GM21360 (cell line): ENCODE data around the gene GALNT2.

ENCODE experiments used
- ATAC-seq: cut with Tn5 transposase; IDR thresholded peaks from one replicate; pipeline ENCODE4 v1.9.1; 2021; ENCODE audit warnings: mild to moderate bottlenecking, moderate library complexity; ENCODE audit not compliant: unreplicated experiment

The GALNT2 gene

DNA sequence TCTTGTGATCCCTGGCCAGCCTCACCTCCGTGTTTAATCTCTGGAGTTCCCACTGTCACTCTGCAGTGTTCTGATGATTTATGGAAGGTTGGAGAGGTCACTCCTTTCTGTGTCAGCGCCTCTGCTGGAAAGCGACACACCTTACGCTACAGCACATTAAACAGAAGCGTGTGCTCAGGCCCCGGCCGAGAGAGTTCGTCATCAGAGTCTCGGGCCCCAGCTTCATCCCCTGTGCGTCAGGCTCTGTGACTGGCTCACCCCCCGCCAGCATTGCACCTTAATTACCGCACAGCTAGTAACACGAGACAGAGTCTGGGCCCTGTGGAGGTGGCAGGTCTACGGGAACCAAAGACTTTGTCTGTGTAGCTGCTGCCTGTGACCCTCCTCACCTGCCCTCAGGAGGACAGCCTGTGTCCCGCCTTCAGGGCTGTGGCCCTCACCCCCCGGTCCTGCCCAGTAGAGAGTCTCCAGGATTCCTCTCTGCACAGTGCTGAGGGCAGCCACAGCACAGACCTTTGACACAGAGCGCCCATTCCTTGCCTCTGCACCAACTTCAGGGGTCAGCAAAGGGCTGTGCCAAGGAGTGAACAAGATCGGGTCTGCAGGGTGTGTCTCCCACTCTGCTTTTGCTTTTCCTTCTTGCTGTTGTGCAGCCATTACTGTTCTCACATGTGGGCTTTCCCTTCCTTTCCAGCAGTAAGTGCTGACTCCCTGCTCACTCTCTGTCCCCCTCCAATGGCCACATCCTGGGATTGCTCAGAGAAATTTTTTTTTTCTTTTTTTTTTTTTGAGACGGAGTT lies 201.5 kb downstream of the GALNT2 start:
- ATAC-seq = no peak

DNA sequence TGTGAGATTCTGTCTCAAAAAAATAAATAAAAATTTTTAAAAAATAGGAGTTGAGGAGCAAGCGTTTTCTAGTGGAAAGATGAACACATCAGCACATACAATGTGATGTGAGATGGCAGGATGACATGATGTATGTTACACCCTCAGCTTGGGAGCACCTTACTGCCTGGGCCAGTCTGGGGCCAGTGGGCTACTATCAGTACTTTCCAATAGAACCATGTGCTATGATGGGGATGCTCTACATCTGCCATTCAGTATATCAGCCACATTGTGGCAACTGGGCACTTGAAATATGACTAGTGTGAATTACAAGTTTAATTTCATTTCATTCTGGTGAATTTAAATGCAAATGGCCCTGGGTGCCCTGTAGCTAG lies 203.1 kb downstream of the GALNT2 start:
- ATAC-seq = peak; percentile 14

DNA sequence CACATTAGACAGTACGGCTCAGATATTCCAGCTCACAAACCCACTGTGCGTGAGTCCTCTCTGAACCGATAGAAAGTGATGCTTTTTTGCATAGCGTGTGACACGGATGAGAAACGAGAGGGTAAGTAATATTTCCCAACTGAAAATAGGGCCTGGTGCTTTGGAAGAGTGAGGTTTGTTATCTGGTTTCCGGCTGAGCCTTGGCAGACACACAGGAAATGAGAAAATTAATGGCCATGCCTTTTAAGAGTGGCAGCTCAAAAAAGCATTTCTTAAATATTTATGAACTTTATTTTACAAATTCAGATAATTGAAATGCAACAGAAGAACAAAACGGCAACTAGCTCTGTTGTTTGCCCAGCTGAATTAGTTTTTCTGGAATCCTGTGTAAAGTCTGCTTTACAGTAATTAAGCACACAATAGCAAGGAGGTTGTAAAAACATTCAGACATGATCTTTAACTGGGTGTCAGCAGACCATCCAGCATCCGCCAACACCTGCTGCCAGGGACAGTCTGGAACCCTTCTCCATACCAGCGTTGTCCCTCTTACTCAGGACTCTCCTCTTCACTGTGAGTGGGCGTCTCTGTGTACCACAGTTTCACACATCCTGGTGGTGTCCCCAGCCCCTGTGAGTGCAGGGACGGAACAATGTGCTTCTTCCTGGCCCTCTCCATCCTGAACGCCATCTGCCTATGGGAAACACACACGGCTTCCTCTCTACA lies 203.7 kb downstream of the GALNT2 start:
- ATAC-seq = peak; percentile 61

DNA sequence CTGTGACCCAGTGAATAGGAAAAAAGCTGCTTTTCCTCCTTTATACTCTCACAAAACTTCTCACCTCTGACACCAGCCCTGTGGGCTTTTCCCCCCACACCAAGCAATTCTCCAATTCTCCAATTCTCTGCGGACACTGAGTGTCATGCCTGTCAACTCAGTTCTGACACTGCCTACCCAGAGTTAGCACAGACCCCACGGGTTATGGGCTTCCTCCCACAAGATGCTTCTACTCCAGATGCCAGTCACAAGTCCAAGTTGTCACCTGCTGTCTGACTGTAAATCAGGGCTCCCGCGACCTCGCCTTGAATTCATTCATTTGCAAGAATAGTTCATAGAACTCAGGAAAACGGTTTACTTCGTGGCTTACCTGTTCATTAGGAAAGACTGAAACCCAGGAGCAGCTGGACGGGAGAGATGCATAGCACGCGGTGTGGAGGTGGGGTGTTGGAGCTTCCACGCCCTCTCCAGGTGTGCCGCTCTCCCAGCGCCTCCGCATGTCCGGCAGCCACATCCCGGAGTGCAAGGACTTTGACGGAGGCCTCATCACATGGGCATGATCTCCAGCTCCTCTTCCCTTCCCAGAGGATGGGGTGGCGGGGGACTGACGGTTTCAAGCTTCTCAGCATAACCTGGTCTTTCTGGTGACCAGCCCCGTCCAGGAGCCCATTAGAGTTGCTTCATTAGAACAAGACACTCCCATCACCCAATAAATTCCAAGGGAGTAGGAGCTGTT lies 204.4 kb downstream of the GALNT2 start:
- ATAC-seq = no peak

DNA sequence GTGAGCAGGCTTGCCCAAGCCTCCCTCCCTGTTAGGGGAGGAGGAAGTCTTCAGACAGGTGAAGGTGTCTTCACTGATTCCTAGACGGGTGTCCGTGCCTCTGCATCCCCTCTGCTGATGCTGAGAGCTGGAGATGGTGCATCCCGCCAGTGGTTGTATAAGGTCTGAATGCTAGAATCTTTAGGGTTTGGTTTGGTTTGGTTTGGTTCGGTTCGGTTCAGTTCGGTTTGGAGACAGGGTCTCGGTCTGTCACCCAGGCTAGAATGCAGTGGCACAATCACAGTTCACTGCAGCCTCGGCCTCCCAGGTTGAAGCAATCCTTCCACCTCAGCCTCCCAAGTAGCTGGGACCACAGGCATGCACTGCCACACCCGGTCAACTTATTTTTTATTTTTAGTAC lies 205.5 kb downstream of the GALNT2 start:
- no peak for ATAC-seq

DNA sequence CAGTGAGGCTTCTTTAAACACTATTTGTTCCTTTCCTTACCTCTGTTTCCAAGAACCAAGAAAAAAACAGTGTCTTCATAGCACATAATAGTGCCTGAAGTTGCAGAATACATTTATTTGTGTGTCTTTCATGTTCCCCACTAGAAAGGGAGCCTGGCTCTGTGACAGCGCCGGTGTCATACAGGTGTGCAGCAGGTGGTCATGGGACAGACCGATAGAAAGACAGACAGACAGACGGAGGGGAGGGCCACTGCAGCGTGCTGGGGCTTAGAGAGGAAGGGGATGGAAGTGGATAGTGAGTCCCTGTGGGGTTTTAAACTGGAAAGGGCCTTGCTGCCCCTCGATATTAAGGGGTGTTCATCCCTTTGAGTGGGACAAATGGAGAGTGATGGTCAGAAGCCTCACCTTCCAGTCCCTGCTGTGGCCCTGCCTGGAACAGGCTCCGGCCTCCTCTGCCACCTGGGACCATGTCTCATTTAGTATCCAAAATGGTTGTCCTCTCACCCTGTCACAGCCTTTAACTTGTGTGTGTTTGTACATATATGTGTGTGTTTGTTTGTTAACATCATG lies 206.2 kb downstream of the GALNT2 start:
- no peak for ATAC-seq

DNA sequence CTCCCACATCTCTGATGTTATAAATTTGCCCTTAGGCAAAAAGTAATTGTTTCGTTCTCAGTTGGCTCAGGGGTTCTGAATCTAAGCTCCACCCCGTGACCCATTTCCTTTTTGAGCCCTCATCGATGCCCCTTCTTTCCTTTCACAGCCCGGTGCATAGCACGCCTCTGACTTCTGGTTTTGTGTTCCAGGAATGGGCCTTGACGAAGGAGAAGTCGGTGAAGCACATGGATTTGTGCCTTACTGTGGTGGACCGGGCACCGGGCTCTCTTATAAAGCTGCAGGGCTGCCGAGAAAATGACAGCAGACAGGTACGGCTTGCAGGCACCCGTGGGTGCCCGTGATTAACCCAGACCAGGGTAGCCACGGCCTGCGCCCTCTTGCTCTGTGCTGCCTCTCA lies 207.2 kb downstream of the GALNT2 start:
- ATAC-seq = no peak

DNA sequence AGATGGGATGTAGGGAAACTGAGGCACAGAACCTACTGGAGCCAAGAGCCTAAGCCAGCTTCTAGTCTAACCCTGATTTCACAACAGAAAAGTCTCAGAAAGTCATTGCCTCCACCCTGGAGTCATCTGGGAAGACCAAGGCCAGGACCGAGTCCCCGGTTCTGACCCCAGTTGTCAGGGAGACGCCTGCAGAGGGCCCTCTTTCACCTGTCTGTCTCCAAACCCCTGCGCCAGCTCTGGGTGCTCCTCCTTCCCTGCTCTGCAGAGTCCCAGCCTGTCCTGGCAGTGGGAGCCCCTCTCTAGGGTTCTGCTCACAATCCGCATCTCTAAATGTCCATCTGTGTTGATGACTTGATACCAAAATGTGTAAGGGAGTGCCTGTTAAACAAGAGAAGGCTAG lies 209.4 kb downstream of the GALNT2 start:
- no peak for ATAC-seq

DNA sequence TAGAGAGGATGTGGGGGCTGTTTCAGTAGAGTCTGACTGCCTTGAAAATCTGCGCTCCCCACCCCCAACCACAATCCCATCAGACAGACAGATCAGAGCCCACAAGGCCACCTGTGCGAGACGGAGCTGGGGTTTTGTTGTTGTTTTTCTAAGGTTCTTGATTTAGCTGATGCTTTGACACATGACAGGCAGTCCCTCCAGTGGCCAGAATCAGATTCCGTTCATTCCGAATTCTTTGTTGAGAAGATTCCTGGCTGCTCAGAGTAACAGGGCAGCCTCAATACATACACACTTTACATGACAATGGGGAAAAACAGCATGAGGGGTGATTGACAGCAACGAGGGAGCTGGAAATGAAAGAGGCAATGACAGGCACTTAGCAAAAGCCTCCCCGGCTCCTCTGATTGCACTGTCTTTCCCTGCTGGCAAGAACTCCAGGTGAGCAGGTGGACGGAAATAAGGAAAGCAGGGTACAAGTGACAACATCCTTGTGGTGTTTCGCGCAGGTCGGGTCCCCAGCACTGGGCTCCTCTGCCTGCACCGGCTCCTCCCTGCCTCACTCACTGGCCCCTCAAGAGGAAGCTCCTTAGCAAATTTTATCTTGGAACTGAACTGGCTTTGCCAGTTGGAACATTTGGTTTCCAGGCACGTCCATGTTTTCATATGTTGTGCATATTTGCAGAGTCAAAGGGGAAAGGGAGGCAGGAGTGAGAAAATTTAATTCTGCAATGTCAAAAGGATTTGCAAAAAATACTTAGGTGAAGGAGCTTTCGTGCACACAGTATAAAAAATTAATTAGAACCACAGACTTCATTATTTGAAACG lies 210.4 kb downstream of the GALNT2 start:
- no peak for ATAC-seq

DNA sequence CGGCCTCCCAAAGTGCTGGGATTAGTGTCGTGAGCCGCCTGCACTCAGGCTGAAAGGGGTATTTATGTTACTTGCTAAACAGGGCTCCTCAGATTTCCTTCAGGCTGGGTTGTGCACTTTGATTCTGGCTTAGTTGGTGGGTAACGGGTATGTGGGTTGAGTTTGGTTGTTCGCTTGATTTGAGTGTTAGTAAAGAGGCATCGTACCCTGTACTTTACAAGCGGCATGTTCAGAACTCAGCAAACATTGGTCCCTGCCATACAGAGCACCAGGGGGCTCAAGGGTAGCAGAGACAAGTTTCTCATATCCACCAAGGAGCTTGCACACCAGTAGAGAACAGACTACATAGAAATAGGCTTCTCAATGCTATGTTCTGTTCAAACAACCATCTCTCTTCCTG lies 211.3 kb downstream of the GALNT2 start:
- ATAC-seq = no peak

DNA sequence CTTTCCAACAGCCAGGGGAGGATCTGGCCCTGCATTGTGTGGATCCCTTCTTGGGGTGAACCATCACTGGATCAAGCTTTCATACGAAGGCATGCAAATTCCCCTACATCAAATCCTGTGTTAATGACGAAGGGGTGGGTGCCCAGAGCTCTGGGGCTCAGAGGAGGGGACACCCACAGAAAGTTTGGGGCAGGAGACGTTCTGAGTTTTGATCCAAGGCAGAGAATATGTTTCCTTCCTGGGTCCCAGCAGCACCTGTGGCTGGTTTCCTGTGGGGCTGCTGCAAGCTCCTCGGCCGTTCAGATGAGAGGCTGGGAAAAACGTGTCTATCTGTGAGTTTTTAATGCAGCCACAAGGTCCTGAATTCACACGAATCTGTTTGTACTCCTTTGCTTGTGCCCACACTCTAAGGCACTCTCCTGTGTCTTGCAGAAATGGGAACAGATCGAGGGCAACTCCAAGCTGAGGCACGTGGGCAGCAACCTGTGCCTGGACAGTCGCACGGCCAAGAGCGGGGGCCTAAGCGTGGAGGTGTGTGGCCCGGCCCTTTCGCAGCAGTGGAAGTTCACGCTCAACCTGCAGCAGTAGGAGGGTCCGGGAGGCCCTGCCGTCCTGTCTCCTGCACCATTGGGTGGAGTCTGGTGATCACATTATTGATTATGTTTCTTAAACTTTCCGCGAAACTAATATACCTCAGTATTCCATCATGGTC lies 212.0 kb downstream of the GALNT2 start:
- ATAC-seq = no peak

DNA sequence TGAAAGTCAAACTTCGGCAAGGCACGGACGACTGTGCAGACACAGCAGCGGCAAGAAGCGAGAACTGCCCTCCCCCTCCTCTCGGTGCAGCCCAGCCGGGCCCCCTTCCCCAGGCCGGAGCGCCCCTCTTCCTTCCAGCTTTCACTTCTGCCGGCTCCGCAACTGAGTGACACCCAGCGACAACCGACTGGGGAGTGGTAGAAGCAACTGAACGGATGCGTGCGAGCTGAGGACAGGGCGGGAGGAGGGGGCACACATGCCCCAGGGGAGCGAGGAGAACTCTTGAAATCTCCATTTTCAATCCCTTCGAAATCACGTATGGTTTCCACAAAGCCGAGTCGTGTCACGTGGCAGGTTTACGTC lies 212.5 kb downstream of the GALNT2 start:
- ATAC-seq = no peak

DNA sequence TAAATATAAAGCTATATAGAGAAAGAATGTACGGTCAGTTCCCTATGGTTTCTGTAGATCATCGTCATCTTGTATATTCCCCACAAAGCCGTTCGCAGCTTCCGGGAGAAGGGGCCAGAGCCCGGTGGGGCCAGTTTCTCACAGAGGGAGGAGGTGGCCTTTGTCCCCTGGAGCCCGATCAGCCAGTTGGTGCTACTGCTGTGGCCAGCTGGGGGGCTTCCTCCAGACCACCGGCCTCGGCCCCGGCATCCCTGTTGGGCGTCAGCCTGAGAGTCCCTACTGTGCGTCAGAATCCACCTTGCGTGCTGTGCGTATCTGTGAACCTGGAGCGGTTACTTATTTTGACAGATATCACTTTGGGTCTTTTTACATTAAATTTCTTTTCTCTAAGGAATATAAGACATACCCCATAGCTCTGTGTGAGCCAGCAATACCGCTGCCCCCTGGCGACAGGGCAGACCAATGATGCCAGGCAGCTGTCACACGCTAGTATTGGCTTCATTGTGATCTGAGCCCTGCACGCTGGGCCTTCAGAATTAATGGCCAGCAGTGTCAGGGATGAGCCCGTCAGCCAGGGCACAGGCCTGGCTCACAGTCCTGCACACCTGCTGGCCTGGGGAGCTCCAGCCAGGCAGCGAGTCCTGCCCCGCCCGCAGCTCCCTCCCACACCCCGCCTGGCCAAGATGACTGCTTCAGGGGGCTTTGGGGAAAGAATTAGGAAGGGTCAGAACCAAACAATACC lies 213.2 kb downstream of the GALNT2 start:
- no peak for ATAC-seq

DNA sequence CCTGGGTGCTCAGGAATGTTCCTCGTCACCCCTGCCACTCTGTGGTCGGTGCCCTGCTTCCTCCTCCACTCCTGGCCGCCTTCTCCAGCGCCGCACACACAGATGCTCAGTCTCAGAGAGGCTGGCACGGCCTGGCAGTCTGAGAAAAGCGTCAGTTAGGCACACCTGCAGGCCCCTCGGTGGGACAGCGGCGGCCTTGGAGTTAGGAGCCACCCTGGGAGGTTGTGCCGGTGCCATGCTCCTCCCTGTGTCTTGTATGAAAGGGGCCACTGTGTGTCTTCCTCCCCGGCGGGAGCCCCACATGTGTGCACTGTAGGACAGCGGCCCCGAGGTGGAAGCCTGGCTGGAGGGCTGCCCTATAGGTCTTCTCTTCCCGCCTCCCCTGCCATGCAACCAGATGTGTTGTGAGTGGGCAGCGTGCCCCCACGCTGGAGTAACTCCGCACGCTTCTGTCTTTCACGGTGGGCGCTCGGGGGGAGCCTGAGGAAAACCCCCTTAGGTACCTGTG lies 213.9 kb downstream of the GALNT2 start:
- no peak for ATAC-seq

DNA sequence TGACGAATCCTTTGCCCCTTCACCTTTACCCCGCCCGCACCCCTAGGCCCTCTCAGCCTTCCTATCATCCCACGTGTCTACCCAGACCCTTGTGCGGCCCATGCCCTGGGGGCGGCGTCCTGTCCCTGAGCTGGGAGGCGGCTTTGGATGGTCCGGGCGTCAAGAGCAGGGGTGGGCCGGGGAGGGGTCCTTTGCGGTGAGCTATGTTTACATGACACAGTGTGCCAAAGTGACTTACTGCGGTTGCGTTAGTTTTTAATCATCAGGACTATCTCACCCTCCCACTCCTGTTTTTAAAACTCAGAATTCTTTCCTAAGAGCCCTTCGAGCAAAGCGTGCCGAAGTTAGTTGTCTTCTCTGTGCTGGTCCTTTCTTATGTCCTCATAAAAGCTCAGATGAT lies 214.5 kb downstream of the GALNT2 start:
- no peak for ATAC-seq

DNA sequence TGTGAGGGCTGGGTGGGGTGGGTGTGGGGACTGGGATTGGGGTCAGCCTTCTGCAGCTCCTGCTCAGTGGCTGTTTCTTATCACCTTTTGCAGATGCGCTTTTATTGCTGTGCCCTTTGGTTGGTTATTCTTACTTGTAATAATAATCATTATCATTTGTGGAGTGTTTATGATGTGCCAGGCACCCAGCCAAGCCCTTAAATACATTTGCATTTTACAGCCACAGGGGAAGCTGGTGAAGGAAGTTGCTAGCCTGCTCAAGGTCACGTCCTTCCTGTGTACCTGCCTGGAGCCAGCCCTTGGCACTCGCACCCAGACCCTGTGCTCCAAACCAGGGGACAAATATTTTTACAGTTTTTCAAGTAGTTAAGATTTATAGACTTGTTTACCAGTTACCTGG lies 215.1 kb downstream of the GALNT2 start:
- ATAC-seq = no peak

DNA sequence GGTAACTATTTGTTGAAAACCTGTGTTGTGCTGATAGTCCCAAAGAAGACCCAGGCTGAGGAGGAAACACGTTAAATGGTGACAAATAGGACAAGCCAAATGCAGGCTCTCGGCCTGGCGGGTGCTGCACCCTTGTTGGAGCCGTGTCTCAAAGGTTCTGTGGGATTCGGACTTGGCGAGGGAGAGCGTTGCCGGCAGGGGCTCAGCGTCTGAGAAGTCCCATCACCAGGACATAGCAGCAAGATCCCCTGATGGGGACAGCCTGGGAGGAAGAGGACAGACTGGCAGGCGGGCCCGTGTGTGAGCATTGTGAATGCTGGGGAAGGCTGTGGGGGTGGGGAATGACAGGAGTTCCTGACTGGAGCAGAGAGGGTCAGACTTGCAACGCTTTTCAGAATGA lies 216.6 kb downstream of the GALNT2 start:
- ATAC-seq = no peak

DNA sequence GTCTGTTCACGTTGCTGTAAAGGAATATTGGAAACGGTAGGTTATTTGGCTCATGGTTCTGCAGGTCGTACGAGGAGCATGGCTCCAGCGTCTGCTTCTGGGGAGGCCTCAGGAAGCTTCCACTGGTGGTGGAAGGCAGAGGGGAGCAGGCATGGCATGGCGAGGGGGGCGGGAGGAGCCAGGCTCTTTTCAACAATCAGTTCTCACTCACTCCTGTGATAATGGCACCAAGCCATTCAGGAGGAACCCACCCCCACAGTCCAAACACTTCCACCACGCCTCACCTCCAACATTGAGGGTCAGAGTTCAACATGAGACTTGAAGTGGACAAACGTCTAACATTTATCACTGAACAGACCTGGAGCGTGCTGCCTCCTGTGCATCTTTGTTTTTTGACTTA lies 217.9 kb downstream of the GALNT2 start:
- no peak for ATAC-seq

DNA sequence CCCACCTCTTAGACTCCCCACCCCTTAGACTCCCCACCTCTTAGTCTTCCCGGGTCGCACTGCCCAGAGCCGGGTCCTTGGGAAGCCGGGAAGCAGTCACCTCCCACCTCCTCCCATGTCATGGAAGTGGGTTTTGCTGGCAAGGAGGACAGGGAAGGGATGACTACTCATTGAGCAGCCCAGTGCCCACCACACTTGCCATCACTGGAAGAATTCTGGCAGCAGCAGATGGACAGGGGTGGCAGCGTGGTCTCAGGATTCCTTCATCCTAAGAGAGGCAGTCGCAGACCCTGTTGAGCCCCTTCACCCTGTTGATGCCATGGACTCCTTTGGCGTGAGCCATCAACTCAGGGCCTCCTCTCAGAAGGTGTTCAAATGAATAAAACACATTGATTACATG lies 218.3 kb downstream of the GALNT2 start:
- ATAC-seq = no peak
